Osteoblast (primary cell): ENCODE data around the gene NUP54. TPM values are rescaled to one million over a fixed set of nuclear protein-coding genes. Genes with fewer than 3 reads are reported as not detected.

Source experiments
- DNase-seq: peaks from one replicate; pipeline ENCODE4 v3.0.0; 2011; ENCODE audit warnings: low spot score, mixed read lengths; ENCODE audit not compliant: insufficient read length; ENCODE audit errors: missing footprints
- H2AFZ ChIP-seq: 2 replicates; pipeline ENCODE4 v1.6.0; 2011; ENCODE audit warnings: mild to moderate bottlenecking, low read length
- H3K27ac ChIP-seq: 2 replicates; pipeline ENCODE4 v1.5.1; 2011; ENCODE audit warnings: mild to moderate bottlenecking, low read depth, low read length, moderate library complexity
- H3K27me3 ChIP-seq: 2 replicates; pipeline ENCODE4 v1.6.0; 2012; ENCODE audit warnings: mild to moderate bottlenecking, control low read depth, inconsistent platforms, low read length, moderate library complexity; ENCODE audit not compliant: insufficient read depth
- H3K36me3 ChIP-seq: 2 replicates; pipeline ENCODE4 v1.5.1; 2011; ENCODE audit warnings: mild to moderate bottlenecking, low read length, control low read depth, moderate library complexity; ENCODE audit not compliant: insufficient read depth
- H3K4me1 ChIP-seq: 2 replicates; pipeline ENCODE4 v1.5.1; 2011; ENCODE audit warnings: mild to moderate bottlenecking, low read length, control low read depth, moderate library complexity; ENCODE audit not compliant: insufficient read depth
- H3K4me2 ChIP-seq: 2 replicates; pipeline ENCODE4 v1.6.0; 2011; ENCODE audit warnings: mild to moderate bottlenecking, low read length; ENCODE audit not compliant: insufficient read depth
- H3K4me3 ChIP-seq: fragments of 200-600 bp; sonication (generic); 3 replicates; pipeline ENCODE4 v1.5.1; 2012; ENCODE audit warnings: mild to moderate bottlenecking, low read length, inconsistent platforms; ENCODE audit not compliant: insufficient read depth
- H3K79me2 ChIP-seq: 2 replicates; pipeline ENCODE4 v1.6.0; 2012; ENCODE audit warnings: mild to moderate bottlenecking, low read length, control low read depth, inconsistent platforms; ENCODE audit not compliant: insufficient read depth
- H3K9me3 ChIP-seq: 2 replicates; pipeline ENCODE4 v1.5.1; 2011; ENCODE audit warnings: low read depth, low read length, control low read depth
- H4K20me1 ChIP-seq: 2 replicates; pipeline ENCODE4 v1.6.0; 2012; ENCODE audit warnings: mild to moderate bottlenecking, low read length, control low read depth; ENCODE audit not compliant: insufficient read depth
- CTCF ChIP-seq: IDR thresholded peaks from 2 replicates; pipeline ENCODE4 v1.5.1; 2011; ENCODE audit warnings: mild to moderate bottlenecking, low read depth, low read length, moderate library complexity; ENCODE audit errors: extremely low read depth
- total RNA-seq: library from RNA; depleted of rRNA; stranded (reverse); fragments of >200 nt; gene quantifications from 2 replicates; pipeline ENCODE4 v1.2.3, GENCODE V29; 2012

NUP54 gene
- total RNA-seq, 1 donor: 52.8 TPM

- Histone ChIP-seq H3K4me3 (no peak overlapping the region), H3K36me3 (no peaks in the 10 kb centered on the region), H3K27me3 (peaks cover 5% of the 10 kb centered on the region), H3K27ac (peak overlapping the region; percentile 9), H3K9me3 (no peaks in the 10 kb centered on the region), H3K79me2 (no peaks in the 10 kb centered on the region), H3K4me1 (peaks cover 13% of the 10 kb centered on the region), H2AFZ (no peak overlapping the region), H4K20me1 (no peaks in the 10 kb centered on the region), H3K4me2 (peak overlapping the region; percentile 37)
- DNase-seq: peak; percentile 18
- no peak for TF ChIP-seq CTCF
Observed at GRCh38 chr4:76090241-76090691, 57.9 kb downstream of the NUP54 start.

GRCh38 chr4:76088719-76089118 is 59.5 kb downstream of the NUP54 start:
- H3K27me3 ChIP-seq: peaks cover under 1% of the 10 kb centered on the region
- no peaks in the 10 kb centered on the region for H3K9me3 ChIP-seq
- H3K79me2 ChIP-seq: no peaks in the 10 kb centered on the region
- H3K27ac ChIP-seq: no peak overlapping the region
- no peak for DNase-seq
- peaks cover 13% of the 10 kb centered on the region for H3K4me1 ChIP-seq
- H4K20me1 ChIP-seq: no peaks in the 10 kb centered on the region
- no peak overlapping the region for H2AFZ ChIP-seq
- no peak for TF ChIP-seq CTCF
- H3K4me3 ChIP-seq: no peak overlapping the region
- no peaks in the 10 kb centered on the region for H3K36me3 ChIP-seq
- no peak overlapping the region for H3K4me2 ChIP-seq

GRCh38 chr4:76087007-76087769 is 61.0 kb downstream of the NUP54 start:
- Histone ChIP-seq H3K79me2 (no peaks in the 10 kb centered on the region), H3K9me3 (no peaks in the 10 kb centered on the region), H3K4me3 (peak overlapping the region; percentile 54), H3K4me2 (peak overlapping the region; percentile 82), H3K27ac (no peak overlapping the region), H4K20me1 (no peaks in the 10 kb centered on the region), H2AFZ (peak overlapping the region; percentile 91), H3K27me3 (peaks cover 3% of the 10 kb centered on the region), H3K36me3 (no peaks in the 10 kb centered on the region), H3K4me1 (peaks cover 13% of the 10 kb centered on the region)
- peak; percentile 80 for DNase-seq
- TF ChIP-seq CTCF: peak; percentile 77

- no peak for DNase-seq
- no peak for TF ChIP-seq CTCF
Observed at GRCh38 chr4:76084542-76084941, 63.7 kb downstream of the NUP54 start.

More at GRCh38 chr4:76084542-76084941, 63.7 kb downstream of the NUP54 start:
- H4K20me1 ChIP-seq: no peaks in the 10 kb centered on the region
- no peaks in the 10 kb centered on the region for H3K79me2 ChIP-seq
- H3K4me1 ChIP-seq: peaks cover 8% of the 10 kb centered on the region
- no peak overlapping the region for H3K27ac ChIP-seq
- H3K36me3 ChIP-seq: no peaks in the 10 kb centered on the region
- H3K27me3 ChIP-seq: peaks cover 6% of the 10 kb centered on the region
- no peak overlapping the region for H3K4me2 ChIP-seq
- no peaks in the 10 kb centered on the region for H3K9me3 ChIP-seq
- no peak overlapping the region for H3K4me3 ChIP-seq
- H2AFZ ChIP-seq: no peak overlapping the region
